ENCODE results near the gene VPS8.
"Not testable (repeated sequence)": the region's sequence is repeated elsewhere in the genome, so short reads cannot be mapped to it uniquely, and the experiment has no call there.

The VPS8 gene

DNA sequence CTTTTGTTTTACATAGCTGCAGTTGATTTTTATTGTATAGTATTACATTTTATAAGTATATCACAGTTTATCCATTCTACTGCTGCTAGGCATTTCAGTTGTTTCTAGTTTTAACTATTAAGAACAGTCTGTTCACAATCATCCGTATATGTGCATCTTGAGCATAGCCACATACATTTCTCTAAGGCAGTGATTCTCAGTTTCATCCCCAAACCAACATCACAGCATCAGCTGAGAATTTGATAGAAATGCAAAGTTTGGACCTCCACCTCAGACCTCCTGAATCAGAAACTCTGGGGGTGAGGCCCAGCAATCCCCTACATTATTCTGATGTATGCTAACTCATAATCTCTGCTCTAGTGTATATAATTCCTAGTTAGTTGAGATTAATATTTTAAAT, 120.8 kb downstream of the VPS8 start:
- no peak for DNase-seq

DNA sequence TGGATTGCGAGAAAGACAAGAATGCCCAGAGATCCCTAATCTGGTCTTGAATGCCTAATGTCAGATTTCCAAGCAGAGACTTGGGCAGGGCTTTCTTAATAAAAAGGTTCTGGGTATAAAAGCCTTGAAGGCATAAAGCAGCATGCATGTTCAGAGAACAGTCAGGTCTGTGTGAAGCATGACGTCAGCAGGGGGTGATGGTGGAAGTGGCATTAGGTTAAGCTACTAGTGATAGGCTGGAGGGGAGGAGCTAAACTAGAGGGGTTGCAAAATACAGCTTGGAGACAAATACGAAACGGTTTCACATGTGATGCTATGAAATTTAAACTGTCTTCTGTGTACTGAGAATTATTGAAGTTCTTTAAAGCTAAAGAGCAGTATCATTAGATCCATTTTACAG, 125.6 kb downstream of the VPS8 start:
- DNase-seq: no peak

DNA sequence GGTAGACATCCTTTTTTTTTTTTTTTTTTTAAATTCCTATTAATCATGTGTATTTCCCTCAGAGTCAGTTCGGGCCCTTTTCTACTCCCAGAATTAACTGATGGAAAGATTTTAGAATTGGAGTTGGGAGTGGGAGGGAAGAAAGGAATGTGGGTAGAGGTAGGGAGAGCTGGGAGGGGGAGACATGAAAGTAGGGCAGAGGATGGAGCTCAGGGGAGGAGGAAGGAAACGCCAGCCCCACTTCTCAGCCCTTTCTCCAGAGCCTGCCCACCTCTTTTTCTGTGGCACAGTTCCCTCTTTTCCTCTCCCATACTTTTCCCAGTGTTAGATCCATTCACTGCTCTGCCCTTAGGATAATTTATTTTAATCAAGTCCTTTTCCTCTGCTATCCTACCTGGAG, 129.4 kb downstream of the VPS8 start:
- no peak for DNase-seq

DNA sequence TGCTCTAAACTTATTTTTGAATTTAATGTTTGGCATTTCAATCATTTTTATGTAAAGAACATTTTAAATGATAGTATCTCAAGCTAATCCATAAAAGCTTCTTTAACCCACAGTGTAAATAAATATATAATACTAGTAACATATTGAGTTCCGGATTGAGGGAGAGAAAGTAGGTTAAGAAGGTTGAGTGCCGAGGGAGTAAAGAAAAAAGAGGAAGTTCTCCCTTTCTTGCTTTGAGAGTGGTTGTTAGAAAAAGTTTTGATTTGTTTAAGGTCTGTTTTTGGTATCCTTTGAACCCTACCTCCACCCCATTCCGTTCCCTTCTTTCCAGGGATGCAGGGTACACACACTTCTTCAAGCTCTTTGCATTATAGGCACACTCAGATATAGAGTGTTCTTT, 130.8 kb downstream of the VPS8 start:
- DNase-seq: no peak

DNA sequence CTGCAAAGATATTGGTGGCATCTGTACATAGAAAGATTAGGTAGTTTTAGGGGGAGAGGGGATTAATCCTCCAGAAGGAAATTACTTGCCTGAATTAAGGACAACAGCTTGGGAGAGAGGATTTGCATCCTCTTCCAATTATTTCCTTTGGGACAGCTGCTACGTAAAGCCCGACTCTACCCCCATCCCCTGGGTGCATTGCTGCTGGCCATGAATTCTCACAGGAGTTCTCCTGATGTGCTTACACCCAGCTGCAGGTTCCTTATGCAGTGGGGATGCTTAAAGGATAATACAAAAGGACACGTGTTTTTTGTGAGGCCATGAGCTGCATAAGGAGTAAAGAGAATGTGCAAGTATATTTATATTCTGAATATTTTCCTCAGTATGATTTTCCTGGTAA, 132.3 kb downstream of the VPS8 start:
- no peak for DNase-seq

DNA sequence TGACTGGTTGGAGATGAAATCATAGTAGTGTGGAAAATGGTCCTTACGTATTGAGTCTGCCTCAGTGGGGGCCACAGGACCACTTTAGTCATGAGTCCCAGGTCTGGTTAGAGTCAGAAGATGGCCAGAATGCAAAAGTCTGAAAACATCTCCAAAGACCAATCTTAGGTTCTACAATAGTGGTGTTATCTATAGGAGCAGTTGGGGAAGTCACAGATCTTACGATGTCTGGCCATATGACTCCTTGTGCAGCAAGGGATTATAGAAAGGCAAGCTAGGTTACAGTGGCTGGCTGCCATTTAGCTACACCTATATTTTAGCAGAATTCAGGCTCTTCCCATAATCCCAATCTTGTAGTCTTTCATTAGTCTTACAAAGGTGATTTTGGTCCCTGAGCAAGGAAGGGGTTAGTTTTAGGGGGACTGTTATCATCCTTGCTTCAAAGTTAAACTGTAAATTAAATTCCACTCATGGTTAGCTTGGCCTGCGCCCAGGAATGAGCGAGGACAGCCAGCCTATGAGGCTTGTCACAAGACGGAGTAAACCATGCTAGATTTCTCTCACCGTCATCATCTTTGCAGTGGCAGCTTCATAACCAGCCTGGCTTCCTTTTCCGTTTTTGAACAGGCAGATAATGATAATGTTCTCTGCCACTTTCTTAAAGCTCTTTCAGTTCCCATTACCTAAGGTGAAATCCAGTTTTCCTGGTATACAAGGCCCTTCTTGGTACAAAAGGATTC, 134.1 kb downstream of the VPS8 start:
- DNase-seq: no peak

DNA sequence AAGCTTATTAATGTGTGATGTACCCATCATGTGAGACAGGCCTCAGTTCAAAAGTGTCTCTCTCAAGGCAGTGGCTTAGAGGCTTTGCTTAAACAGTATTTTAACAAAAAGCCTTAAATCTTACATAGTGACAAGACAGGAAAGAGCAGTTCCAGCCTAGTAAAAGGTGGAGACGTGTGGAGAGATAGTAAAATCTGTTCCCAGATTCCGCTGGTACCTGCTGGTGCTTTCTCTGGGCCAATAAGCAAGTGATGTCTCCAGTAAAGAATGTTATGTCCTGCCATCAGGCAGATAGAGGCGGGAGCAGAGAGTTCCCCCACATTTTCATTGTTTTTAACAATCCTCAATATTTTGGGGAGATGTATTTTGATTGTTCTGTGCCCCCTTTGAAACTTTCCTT, 135.0 kb downstream of the VPS8 start:
- no peak for DNase-seq

DNA sequence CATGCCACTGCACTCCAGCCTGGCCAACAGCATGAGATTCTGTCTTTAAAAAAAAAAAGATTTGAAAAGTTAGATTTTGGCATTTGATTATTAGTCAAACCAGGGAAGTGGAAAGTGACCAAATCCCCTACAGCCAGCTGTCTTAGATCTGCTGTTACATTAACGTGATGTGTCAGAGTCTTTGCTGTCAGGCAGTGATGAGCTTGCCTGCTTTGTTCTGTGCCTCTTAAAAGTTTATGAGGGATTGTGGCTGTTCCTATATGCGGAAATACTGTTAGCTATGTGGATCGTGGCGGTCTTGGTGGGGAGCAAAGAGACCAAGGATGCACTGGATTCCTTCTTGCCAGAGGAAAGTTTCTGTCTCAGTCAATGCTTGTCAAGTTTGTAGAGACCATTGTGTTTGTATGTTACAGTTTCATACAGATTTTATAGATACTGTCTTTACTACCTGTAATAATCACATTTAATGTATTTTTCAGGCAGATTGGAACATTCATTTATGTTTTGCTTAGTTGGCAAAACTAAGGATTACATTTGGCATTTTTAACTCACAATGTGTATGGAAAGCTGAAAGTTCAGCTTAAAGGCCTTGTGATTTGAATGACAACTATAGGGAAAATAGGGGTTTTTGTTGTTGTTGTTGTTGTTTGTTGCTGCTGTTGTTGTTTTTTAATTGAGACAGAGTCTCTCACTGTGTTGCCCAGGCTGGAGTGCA, 137.4 kb downstream of the VPS8 start:
- DNase-seq: no peak

DNA sequence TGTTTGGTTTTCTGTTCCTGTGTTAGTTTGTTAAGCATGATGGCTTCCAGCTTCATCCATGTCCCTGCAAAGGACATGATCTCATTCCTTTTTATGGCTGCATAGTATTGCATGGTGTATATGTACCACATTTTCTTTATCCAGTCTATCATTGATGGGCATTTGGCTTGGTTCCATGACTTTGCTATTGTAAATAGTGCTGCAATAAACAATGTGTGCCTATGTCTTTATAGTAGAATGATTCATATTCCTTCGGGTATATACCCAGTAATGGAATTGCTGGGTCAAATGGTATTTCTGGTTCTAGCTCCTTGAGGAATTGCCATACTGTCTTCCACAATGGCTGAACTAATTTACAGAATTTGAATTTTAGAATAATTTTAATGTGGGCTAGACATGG, 138.8 kb downstream of the VPS8 start:
- DNase-seq: not testable (repeated sequence)

DNA sequence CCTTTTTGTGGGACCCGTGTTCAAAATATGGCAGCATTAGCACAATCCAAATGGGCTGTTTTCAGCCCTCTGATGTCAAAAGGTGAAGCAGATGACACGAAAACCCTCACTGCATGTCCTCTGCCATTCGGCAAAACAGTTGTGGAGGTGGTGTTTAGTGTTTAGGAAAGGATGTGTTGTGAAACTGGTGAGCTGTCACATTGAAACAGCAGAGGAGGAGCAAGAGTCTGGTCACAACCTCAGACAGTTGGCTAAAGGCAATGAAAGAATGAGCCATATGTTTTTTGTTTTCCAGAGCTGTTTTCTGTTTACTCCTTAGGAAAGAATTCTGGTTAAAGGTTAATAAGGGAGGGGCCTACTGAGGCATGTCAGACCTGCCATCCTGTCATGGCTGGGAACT, 140.7 kb downstream of the VPS8 start:
- no peak for DNase-seq

DNA sequence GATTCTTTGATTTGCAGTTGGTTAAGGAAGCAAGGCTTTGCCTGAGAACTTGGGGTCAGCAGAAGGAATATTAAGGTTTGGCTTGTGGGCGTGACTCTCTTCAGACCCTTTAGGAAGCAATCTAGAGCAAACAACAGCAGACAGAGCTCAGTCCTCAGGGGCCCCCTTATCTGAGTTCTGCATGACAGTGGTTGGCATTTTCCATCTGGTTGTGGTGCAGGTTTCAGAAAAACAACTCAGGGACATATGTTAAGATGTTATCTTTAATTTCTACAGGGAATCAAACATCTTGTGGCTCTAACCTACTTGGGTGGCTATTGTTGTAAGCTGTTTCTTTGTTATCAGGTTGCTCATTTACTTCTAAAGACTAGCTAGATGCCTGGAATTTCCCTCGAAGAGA, 141.4 kb downstream of the VPS8 start:
- DNase-seq: no peak

DNA sequence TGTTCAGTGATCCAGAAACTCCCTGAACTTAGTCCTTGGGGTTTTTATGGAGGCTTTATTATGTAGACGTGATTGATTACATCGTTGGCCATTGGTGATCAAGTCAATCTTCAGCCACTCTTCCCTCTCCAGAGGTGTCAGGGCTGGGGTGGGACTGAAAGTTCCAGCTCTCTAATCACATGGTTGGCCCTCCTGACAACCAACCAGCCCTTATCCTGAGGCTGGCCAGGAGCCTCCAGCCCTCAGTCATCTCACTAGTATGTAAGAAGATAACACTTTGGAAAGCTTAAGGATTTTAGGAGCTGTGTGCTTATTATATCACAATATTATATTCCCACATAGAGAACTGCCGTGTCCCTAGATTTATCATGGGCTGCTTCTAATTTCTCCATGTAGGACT, 142.3 kb downstream of the VPS8 start:
- no peak for DNase-seq

DNA sequence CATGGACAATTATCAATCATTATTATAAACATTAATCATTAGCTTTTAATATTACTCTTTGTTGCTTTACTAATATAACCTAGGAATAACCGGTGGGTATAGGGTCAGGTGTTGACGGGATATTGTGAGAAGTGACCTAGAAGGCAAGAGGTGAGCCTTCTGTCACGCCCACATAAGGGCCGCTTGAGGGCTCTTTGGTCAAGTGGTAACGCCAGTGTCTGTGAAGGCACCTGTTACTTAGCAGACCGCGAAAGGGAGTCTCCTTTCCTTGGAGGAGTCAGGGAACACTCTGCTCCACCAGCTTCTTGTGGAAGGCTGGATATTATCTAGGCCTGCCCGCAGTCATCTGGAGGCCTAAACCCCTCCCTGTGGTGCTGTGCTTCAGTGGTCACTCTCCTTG, 142.9 kb downstream of the VPS8 start:
- not testable (repeated sequence) for DNase-seq

DNA sequence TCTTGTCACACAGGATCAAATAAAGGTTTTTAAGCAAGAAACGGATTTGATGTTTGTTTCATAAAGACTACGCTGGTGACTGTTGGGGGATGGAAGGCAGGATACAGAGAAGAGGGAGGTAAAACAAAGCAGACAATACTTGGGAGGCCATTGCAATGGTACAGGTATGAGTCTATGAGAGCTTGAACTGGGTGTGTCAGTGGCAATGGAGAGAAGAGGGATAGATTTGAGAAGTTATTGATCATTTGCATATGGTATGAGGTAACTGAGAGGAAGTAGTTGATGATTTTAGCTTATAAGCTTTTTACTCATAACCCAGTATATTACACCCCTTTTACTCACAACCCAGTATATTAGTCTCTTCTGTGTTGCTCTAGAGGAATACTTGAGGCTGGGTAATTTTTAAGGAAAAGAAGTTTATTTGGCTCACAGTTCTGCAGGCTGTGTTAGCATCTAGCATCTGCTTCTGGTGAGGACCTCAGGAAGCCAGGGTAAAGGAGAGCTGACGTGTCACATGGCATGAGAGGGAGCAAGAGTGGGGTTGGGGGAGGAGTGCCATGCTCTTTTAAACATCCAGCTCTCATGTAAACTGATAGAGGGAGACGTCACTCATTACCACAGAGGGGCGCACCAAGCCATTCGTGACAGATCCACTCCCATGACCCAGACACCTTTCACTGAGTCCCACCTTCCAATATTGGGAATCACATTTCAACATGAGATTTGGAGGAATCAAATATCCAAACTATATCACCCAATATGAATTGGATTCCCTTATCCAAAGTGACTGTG, 153.9 kb downstream of the VPS8 start:
- DNase-seq: no peak

DNA sequence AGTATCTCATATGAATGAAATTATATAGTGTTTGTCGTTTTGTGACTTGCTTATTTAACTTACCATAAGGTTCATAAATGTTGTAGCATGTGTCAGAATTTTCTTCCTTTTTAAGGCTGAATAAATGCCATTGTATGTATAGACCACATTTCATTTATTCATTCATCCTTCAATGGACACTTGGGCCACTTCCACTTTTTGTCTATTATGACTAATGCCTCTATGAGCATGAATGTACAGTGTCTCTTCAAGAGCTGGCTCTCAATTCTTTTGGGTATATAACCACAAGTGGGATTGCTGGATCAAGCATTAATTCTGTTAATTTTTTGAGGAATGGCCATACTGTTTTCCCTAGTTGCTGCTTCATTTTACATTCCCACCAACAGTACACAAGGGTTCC, 156.1 kb downstream of the VPS8 start:
- no peak for DNase-seq

DNA sequence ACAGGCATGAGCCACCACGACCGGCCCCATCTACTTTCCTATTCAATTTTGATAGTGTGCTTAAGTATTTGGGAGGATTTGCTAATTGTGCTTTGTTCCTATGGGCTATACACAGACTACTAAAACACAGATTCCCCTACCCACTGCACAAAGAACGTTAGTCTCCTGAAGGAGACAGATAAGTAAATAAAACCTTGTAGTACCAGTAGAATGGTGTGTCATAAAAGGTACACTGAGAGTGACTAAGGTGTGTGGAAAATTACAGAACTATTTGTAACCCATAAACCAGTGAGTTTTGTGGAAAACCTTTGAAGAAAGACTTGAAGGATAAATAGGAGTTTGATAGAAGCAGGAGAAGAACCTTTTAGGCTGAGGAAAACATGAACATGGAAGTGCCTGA, 158.2 kb downstream of the VPS8 start:
- DNase-seq: no peak

DNA sequence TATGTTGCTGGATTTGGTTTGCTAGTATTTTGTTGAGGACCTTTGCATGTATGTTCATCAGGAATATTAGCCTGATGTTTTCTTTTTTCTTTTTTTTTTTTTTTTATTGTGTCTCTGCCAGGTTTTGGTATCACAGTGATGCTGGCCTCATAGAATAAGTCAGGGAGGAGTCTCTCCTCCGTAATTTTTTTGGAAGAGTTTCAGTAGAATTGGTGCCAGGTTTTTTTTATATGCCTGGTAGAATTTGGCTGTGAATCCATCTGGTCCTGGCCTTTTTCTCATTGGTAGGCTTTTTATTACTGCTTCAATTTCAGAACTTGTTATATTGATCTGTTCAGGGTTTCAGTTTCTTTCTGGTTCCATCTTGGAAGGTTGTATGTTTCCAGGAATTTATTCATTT, 165.8 kb downstream of the VPS8 start:
- no peak for DNase-seq

DNA sequence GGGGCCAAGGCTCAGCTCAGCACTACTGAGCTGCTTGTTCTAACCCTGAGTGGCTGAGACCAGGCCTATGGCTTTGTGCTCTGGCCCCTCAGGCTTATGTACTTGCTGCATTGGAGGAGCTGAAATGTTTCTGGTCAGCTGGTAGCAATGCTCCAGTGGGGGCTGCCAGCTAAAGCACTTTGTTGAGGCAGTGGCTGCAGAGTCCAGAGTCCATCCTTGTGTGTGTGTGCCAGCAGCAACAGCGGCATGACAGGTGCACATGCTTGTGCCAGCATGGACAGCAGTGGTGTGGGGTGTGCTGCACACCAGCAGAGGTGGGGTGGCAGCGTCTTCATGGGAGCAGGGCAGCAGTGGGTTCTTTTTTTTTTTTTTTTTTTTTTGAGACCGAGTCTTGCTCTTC, 169.1 kb downstream of the VPS8 start:
- no peak for DNase-seq

DNA sequence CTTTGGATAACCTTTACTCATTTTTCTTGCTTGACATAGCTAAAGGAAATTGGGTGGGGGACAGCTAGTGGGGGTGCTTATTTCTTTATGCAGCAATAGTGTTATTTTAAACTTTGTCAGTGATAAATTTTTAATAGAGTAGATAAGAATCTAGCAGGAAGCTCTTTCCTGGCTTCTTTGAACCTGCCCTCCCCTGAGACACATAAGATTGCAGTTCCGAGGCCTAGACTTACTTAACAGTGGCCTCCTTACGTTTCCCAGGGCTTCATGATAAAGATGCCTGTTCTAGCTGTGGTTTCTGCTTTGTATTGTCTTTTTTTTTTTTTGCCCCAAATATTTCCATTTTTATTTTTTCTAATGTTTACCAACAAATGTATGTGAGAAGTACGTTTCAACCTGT, 170.1 kb downstream of the VPS8 start:
- DNase-seq: no peak

DNA sequence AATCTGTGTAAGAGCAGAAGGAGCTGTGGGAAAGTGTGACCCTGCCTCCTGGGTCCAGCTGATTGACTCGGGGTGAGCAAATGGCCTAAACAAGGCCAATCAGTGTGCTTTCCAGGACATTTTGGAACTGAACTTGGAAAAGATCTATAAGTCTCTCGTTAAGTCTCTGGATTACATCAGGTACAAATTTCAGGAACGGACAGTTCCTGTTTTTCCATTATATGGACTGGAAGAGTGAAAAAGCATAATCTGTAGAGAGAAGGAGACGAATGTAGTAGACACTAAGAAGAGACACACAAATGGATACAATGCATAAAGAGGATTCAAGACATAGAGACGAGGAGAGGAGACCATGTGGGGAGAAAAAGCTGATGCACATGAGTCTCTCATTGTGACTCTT, 173.6 kb downstream of the VPS8 start:
- DNase-seq: no peak

DNA sequence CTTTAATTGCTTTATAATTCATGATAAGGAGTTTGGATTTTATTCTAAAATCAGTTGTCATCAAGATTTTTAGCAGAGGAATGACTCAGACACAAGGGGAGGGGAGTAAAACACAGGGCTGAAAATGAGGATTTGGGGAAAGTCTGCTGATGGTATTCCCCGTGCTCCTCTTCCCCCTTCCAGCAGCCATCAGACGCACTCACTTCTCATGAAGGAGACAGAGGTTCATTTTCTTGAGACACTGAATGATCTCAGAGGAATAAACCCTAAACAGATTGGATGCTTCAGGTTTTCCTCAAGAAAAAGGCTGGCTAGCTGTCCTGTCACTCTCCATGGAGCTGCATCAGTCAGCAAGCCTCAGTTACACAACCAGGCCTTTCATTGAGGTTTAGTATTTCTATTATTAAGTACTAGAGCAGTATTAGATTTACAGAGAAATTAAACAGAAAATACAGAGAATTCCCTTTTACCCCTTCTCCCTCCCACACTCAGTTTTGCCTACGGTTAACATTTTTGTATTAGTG, 174.5 kb downstream of the VPS8 start:
- no peak for DNase-seq

DNA sequence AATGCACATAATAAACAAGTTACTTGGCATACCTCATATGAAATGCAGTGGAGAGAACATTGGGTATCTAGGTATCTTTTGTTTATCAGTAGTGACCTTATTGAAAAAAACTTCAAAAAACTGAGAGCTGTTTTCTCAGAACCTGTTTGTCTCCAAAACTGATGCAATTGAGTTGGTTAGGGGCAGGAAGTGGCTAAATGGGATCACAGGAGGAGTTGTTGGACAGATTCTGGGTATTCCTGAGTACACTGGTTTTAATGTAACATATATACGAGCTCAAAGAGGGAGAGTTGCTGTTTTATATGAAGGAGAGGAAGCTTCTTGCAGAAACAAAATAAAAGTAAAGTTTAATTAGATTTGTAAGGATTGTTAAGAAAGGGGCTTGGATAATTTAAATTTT, 181.4 kb downstream of the VPS8 start:
- no peak for DNase-seq

DNA sequence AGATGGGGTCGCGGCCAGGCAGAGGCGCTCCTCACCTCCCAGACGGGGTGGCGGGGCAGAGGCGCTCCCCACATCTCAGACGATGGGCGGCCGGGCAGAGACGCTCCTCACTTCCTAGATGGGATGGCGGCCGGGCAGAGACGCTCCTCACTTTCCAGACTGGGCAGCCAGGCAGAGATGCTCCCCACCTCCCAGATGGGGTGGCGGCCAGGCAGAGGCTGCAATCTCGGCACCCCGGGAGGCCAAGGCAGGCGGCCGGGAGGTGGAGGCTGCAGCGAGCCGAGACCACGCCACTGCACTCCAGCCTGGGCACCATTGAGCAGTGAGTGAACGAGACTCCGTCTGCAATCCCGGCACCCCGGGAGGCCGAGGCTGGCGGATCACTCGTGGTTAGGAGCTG, 191.9 kb downstream of the VPS8 start:
- DNase-seq: not testable (repeated sequence)

DNA sequence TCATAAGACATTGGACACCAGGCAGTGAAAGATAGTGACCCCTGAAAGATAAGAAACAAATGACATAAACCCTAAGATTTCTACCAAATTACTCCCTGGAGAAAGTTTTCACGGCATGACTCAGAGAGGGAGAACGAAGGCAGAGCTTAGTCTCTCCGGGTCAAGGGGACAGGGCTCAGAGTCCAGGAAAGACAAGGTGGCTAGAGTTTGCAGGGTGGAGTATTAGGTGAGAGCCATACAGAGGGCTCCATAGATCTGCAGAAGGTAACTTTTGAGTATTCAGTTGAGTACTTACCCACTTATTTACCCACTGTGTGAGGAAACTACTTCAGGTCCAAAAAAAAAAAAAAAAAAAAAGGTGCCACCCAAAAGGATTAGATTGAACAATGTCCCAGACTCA, 197.7 kb downstream of the VPS8 start:
- no peak for DNase-seq
